Right lobe of liver (tissue), 6 donors: ENCODE measurements around the gene CMTM6. TPM values are rescaled to one million over a fixed set of nuclear protein-coding genes. Genes with fewer than 3 reads are reported as not detected.
"Not testable (repeated sequence)": the region's sequence is repeated elsewhere in the genome, so short reads cannot be mapped to it uniquely, and the experiment has no call there.

Experiments used
- ATAC-seq, 4 donors: fragments of 200-7000 bp; cut with Tn5 transposase; one replicate each; pipeline ENCODE4 v1.9.1; 2020; ENCODE audit warnings: mild to moderate bottlenecking in 4 of 4, moderate library complexity in 4 of 4
- DNase-seq, 3 donors: peaks; one replicate each; pipeline ENCODE4 v3.0.0-alpha.2; 2020
- H3K27ac ChIP-seq, 3 donors: fragments of 200-600 bp; one replicate each; pipeline ENCODE4 v1.8.0; 2022
- H3K27me3 ChIP-seq, 2 donors: fragments of 200-600 bp; one replicate each; pipeline ENCODE4 v1.8.0; 2022
- H3K36me3 ChIP-seq, 4 donors: fragments of 200-600 bp; sonication (generic) in 1 of 4; one replicate each; pipeline versions ENCODE4 v1.5.1 to v1.8.0; 2017 to 2022; ENCODE audit warnings: control low read depth in 1 of 4
- H3K4me1 ChIP-seq, 4 donors: fragments of 200-600 bp; sonication (generic) in 1 of 4; one replicate each; pipeline versions ENCODE4 v1.5.1 to v1.8.0; 2017 to 2022; ENCODE audit warnings: control low read depth in 1 of 4
- H3K4me3 ChIP-seq, 3 donors: fragments of 200-600 bp; one replicate each; pipeline ENCODE4 v1.8.0; 2022
- H3K9me3 ChIP-seq, 4 donors: fragments of 200-600 bp; sonication (generic) in 1 of 4; one replicate each; pipeline versions ENCODE4 v1.5.1 to v1.8.0; 2017 to 2022; ENCODE audit warnings: control low read depth in 1 of 4
- POLR2A ChIP-seq: fragments of 450-650 bp; IDR thresholded peaks from one replicate; pipeline ENCODE4 v1.6.1; 2017; ENCODE audit warnings: antibody characterized with exemption, mild to moderate bottlenecking
- WGBS: methylation state at CpG from one replicate; pipeline ENCODE4 v1.1.6; 2018; ENCODE audit warnings: low coverage, low lambda C conversion rate; ENCODE audit not compliant: insufficient coverage; ENCODE audit errors: missing lambda C conversion rate; 5-methylcytosine and 5-hydroxymethylcytosine counted together
- intact Hi-C, 2 donors: fragments of 100-400 bp; cut with DNase I; formaldehyde crosslinking; loops; one replicate each; pipeline versions ENCODE4 v1.11.2 to v1.14.1; 2022
- total RNA-seq, 6 experiments: library from RNA; depleted of rRNA in 2 of 6; stranded (reverse); fragments of >200 nt in 2 of 6; fragmentation: NEBNext Ultra II Directional in 3 of 6; extraction: Animal tissue kit (Norgen Biotek cat#: 25700) in 3 of 6; gene quantifications; one replicate each; pipeline versions ENCODE4 v1.1.0 to v1.2.4, GENCODE V29; 2016 to 2023
- TF ChIP-seq, protein P1 (sequence below), 4 donors: fragments of 200-600 bp in 3 of 4; fragments of 450-650 bp in 1 of 4; IDR thresholded peaks; one replicate each; pipeline versions ENCODE4 v1.5.1 to v1.8.0; 2016 to 2022; ENCODE audit warnings: antibody characterized with exemption in 4 of 4, mild to moderate bottlenecking in 2 of 4
- donor health status: DM: no; HTN: yes; CAD: no.
- donor health status: DM: no; HTN: no; CAD: no.
- donor health status: DM: no; HTN: no; CAD: no.
- donor health status: DM: no; HTN: yes; CAD: no.
- donor health status: DM: no; HTN: yes; CAD: no.

Gene CMTM6
- total RNA-seq, 6 experiments from 2014 or later, result 45.2 to 69.1 (median 57.2) TPM

DNA sequence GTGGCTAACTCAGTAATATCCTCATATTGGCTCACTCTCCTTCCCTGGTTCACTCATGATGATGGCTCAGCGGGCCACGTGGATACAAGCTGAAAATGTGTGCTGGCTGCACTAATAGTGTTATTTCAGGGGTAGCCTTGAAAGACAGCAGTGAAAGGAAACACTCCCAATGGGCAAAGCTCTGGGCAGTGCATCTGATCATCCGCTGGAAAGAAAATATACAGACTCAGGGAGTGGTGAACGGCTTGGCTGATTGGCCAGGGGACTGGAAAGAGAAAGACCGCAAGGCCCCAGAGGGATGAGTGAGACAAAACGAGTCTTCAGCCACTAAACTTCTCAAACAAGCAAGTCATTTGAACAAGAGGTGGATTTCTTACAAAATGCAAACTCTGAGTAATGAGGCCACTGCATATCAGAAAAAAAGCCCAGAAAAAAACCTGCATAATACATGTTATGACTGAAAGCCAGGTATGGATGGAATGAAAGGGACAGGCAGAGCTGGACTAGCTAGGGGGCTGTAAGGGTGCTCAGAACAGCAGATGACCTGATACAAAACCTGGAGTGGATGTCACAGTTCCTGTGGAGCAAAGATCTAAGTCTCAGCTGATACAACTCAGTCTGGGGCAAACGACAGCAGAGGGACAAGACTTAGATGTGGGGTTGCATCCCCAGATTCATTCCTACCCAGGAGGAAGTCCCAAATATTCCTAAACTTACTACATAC is 33.3 kb downstream of the CMTM6 start:
- Histone ChIP-seq H3K4me1 (peaks cover 0 to 21% (median 9%) of the 10 kb centered on the region in 4 donors), H3K9me3 (no peaks in the 10 kb centered on the region), H3K4me3 (no peak overlapping the region), H3K36me3 (no peaks in the 10 kb centered on the region), H3K27me3 (no peaks in the 10 kb centered on the region), H3K27ac (no peak overlapping the region)
- DNase-seq, result no peak
- ATAC-seq, result peak in 2 of 4 donors; percentile 6 to 17
- 92% methylated on average over 6 of the region's 7 CpGs for WGBS
- intact Hi-C loops, result no loop called here
- no peak for TF ChIP-seq POLR2A
- TF ChIP-seq, protein P1, sequence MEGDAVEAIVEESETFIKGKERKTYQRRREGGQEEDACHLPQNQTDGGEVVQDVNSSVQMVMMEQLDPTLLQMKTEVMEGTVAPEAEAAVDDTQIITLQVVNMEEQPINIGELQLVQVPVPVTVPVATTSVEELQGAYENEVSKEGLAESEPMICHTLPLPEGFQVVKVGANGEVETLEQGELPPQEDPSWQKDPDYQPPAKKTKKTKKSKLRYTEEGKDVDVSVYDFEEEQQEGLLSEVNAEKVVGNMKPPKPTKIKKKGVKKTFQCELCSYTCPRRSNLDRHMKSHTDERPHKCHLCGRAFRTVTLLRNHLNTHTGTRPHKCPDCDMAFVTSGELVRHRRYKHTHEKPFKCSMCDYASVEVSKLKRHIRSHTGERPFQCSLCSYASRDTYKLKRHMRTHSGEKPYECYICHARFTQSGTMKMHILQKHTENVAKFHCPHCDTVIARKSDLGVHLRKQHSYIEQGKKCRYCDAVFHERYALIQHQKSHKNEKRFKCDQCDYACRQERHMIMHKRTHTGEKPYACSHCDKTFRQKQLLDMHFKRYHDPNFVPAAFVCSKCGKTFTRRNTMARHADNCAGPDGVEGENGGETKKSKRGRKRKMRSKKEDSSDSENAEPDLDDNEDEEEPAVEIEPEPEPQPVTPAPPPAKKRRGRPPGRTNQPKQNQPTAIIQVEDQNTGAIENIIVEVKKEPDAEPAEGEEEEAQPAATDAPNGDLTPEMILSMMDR (IDR thresholded peaks at IDR 0.05), result no peak

DNA sequence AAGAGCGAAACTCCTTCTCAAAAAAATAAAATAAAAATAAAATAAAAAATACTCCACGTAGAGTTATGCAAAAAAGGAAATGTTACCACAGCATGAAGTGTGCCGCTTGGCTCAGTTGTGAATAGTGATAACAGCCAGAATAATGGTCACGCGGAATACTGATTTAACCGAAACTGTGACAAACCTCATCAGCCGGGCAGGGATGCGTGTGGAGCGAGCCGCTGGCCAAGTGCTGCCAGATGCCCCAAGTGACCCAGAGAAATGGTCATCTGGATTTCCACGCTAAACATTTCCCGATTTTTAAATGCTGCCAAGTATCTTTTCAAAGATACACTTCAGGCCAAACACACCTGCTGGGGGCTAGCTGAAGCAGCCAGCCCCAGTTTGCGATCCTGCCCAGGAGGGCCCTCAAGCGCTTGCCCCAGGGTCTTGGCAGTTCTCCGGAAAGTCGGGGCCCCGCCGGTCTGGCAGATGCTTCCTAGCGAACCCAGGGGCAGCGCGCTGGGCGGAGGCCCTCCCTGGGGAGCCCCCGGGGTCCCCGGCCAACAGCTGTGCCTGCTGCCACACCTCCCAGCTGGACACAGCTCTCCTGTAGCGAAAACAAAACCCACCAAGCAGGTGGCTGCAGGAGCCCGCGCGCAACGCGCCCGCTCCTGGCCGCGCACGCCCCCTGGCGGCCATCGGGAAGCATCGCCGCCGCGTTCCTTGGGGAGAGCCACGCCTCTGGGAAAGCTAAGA is 35.1 kb downstream of the CMTM6 start:
- H3K27me3 ChIP-seq, result no peaks in the 10 kb centered on the region
- peak; percentile 70 to 78 (median 72) for DNase-seq
- H3K27ac ChIP-seq, result no peak overlapping the region
- TF ChIP-seq, protein P1 (IDR thresholded peaks at IDR 0.05), result peak; percentile 93 to 99 (median 98)
- TF ChIP-seq POLR2A, result no peak
- peak; percentile 79 to 94 (median 85) for ATAC-seq
- 29% methylated on average over 21 of the region's 41 CpGs for WGBS
- H3K36me3 ChIP-seq, result no peaks in the 10 kb centered on the region
- intact Hi-C loops, result no loop called here
- H3K4me3 ChIP-seq, result peak overlapping the region in 1 of 3 donors; percentile 32
- H3K9me3 ChIP-seq, result no peaks in the 10 kb centered on the region
- peaks cover 0 to 21% (median 9%) of the 10 kb centered on the region in 4 donors for H3K4me1 ChIP-seq

DNA sequence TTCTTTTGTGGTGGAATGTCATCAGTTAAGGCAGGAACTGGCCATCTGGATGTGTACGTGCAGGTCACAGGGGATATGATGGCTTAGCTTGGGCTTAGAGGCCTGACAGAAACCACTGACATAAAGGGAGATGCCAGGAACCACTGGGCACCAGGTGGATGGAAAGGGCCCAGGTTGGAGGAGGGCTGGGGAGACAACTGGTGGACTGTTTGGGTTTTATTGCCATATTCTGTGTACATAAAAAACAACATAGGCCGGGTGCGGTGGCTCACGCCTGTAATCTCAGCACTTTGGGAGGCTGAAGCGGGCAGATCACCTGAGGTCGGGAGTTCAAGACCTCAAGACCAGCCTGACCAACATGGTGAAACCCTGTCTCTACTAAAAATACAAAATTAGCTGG is 35.8 kb downstream of the CMTM6 start:
- DNase-seq, H3K27ac ChIP-seq, H3K9me3 ChIP-seq, H3K36me3 ChIP-seq, H3K4me3 ChIP-seq, ATAC-seq, H3K27me3 ChIP-seq, intact Hi-C loops: not testable (repeated sequence)
- 83% methylated on average over 2 of the region's 6 CpGs for WGBS
- H3K4me1 ChIP-seq, result peaks cover 0 to 21% (median 9%) of the 10 kb centered on the region in 4 donors

DNA sequence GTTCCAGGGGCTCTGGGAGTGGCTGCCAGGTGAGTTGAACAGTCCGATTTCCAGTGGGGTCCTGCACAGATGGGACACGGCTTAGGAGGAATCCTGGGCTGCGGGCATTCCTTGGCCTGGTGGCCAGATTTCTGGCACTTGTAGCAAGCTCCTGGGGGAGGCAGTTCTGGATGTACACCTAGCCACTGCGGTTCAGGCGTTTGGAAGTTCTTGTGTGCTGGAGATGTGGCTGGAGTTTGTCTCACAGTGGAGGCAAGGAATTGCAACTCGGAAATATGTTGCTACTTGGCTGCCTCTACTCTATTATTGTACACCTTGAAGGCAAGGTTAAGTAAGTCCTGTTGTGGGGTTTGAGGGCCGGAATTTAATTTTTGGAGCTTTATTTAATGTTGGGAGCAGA is 37.9 kb downstream of the CMTM6 start:
- H3K27me3 ChIP-seq, H3K4me3 ChIP-seq, H3K36me3 ChIP-seq, H3K27ac ChIP-seq, DNase-seq, intact Hi-C loops, ATAC-seq, H3K9me3 ChIP-seq: not testable (repeated sequence)
- peaks cover 0 to 15% (median 6%) of the 10 kb centered on the region in 4 donors for H3K4me1 ChIP-seq
- 91% methylated on average over 2 of the region's 7 CpGs for WGBS

DNA sequence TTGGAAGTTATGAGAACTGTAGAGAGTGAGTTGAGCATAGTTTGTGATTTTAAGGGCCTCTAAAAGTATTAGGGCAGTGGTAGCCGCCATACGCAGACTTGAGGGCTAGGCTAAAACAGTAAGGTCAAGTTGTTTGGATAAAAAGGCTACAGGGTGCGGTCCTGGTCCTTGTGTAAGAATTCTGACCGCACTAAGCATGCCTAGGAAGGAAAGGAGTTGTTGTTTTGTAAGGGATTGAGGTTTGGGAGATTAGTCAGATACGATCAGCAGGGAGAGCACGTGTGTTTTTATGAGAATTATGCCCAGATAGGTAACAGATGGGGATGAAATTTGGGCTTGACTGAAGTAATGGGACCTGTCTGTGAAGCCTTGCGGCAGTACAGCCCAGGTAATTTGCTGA is 39.2 kb downstream of the CMTM6 start:
- intact Hi-C loops, H3K27ac ChIP-seq, H3K27me3 ChIP-seq, ATAC-seq, DNase-seq, H3K9me3 ChIP-seq, H3K4me1 ChIP-seq, H3K36me3 ChIP-seq, H3K4me3 ChIP-seq: not testable (repeated sequence)
- WGBS, result 94% methylated on average over 7 of the region's 7 CpGs

DNA sequence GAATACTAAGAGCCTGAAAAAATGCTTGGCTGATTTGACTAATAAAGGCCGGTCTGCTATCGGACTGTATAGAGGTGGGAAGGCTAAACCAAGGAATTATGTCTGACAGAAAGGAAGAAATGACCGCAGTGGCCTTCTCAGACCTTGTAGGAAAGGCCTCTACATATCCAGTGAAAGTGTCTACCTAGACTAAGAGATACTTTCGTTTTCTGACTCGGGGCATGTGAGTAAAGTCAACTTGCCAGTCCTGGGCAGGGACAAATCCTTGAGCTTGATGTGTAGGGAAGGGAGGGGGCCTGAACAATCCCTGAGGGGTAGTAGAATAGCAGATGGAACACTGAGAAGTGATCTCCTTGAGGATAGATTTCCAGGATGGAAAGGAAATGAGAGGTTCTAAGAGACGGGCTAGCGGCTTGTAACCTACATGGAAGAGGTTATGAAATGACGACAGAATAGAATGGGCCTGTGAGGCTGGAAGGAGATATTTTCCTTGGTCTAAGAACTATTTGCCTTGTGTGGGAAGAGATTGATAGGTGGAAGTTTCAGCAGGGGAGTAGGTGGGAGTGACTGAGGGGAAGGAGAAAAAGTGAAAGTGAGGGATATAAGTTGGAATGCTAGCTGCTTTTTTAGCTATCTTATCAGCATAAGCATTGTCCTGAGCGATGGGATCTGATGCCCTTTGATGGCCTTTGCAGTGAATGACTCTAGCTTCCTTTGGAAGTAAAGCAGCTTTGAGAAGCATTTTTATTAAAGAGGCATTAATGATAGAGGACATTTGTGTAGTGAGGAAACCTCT is 40.3 kb downstream of the CMTM6 start:
- DNase-seq, H3K36me3 ChIP-seq, ATAC-seq, H3K9me3 ChIP-seq, intact Hi-C loops, H3K27me3 ChIP-seq, H3K4me1 ChIP-seq: not testable (repeated sequence)
- Histone ChIP-seq H3K4me3 (peak overlapping the region in 1 of 3 donors; percentile 4), H3K27ac (peak overlapping the region; percentile 37 to 43 (median 38))
- 33% methylated on average over 7 of the region's 9 CpGs for WGBS

DNA sequence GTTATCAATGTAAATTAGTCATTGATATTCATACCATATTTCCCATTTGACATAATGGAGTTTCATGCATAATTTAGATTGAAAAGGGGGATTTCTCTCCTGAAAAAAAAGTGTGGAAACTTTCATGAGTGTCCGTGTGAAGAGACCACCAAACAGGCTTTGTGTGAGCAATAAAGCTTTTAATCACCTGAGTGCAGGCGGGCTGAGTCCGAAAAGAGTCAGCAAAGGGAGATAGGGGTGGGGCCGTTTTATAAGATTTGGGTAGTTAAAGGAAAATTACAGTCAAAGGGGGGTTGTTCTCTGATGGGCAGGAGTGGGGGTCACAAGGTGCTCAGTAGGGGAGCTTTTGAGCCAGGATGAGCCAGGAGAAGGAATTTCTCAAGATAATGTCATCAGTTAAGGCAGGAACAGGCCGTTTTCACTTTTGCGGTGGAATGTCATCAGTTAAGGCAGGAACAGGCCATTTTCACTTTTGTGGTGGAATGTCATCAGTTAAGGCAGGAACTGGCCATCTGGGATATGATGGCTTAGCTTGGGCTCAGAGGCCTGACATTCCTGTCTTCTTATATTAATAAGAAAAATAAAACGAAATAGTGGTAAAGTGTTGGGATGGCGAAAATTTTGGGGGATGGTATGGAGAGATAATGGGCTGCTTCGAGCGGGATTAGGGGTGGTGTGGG is 41.7 kb downstream of the CMTM6 start:
- WGBS, result 85% methylated on average over 9 of the region's 10 CpGs
- ATAC-seq, H3K36me3 ChIP-seq: not testable (repeated sequence)

More for the DNA sequence above, 41.7 kb downstream of the CMTM6 start:
- H3K27me3 ChIP-seq, H3K27ac ChIP-seq, intact Hi-C loops, H3K9me3 ChIP-seq, DNase-seq, H3K4me3 ChIP-seq, H3K4me1 ChIP-seq: not testable (repeated sequence)
